Liver (tissue), 9 donors: Measurements from ENCODE around the gene SYTL3. TPM values are rescaled to one million over a fixed set of nuclear protein-coding genes. Genes with fewer than 3 reads are reported as not detected.

ENCODE experiments used
- DNase-seq: peaks from one replicate; pipeline ENCODE4 v3.0.0-alpha.2; 2017; ENCODE audit warnings: low spot score
- H3K27ac ChIP-seq, 2 donors: one replicate each; pipeline ENCODE4 v1.7.0; 2013; ENCODE audit warnings: inconsistent platforms in 2 of 2, low read length in 2 of 2, control low read depth in 1 of 2, low read depth in 1 of 2, mild to moderate bottlenecking in 1 of 2
- H3K27me3 ChIP-seq, 4 donors: one replicate each; pipeline versions ENCODE4 v1.6.1 to v1.7.0; 2013; ENCODE audit warnings: low read length in 3 of 4, inconsistent platforms in 1 of 4, mild to moderate bottlenecking in 1 of 4, moderate library complexity in 1 of 4; ENCODE audit not compliant: control insufficient read depth in 4 of 4, insufficient read depth in 4 of 4
- H3K36me3 ChIP-seq, 4 donors: one replicate each; pipeline versions ENCODE4 v1.6.1 to v1.7.0; 2013; ENCODE audit warnings: low read length in 3 of 4, mild to moderate bottlenecking in 3 of 4, low read depth in 1 of 4, moderate library complexity in 1 of 4; ENCODE audit not compliant: control insufficient read depth in 4 of 4, insufficient read depth in 3 of 4
- H3K4me1 ChIP-seq, 4 donors: one replicate each; pipeline versions ENCODE4 v1.6.1 to v1.7.0; 2013; ENCODE audit warnings: low read length in 3 of 4, mild to moderate bottlenecking in 3 of 4, moderate library complexity in 1 of 4; ENCODE audit not compliant: control insufficient read depth in 4 of 4, insufficient read depth in 4 of 4
- H3K4me3 ChIP-seq, 3 donors: one replicate each; pipeline versions ENCODE4 v1.6.1 to v1.7.0; 2013; ENCODE audit warnings: low read length in 3 of 3, control low read depth in 1 of 3, low read depth in 1 of 3, mild to moderate bottlenecking in 1 of 3
- H3K9ac ChIP-seq, 2 donors: one replicate each; pipeline ENCODE4 v1.7.0; 2013; ENCODE audit warnings: low read length in 2 of 2, mild to moderate bottlenecking in 2 of 2, moderate library complexity in 2 of 2, control low read depth in 1 of 2, low read depth in 1 of 2
- H3K9me3 ChIP-seq, 4 donors: one replicate each; pipeline versions ENCODE4 v1.6.1 to v1.7.0; 2013; ENCODE audit warnings: low read length in 3 of 4; ENCODE audit not compliant: control insufficient read depth in 4 of 4
- ATF3 ChIP-seq: IDR thresholded peaks from 2 replicates; pipeline ENCODE4 v1.6.1; 2016; ENCODE audit warnings: antibody characterized with exemption
- CTCF ChIP-seq: fragments of 150-350 bp; IDR thresholded peaks from 2 replicates; pipeline ENCODE4 v1.5.1; 2017; ENCODE audit warnings: improper control_type of control experiment, low read depth, low read length; ENCODE audit not compliant: missing input control
- EGR1 ChIP-seq, 2 donors: IDR thresholded peaks; 2 replicates each; pipeline ENCODE4 v1.6.1; 2016 to 2018; ENCODE audit warnings: antibody characterized with exemption in 2 of 2, low read depth in 2 of 2
- FOXA1 ChIP-seq: IDR thresholded peaks from 2 replicates; pipeline ENCODE4 v1.6.1; 2016; ENCODE audit warnings: antibody characterized with exemption
- FOXA2 ChIP-seq: IDR thresholded peaks from 2 replicates; pipeline ENCODE4 v1.6.1; 2016; ENCODE audit warnings: antibody characterized with exemption
- GABPA ChIP-seq, 2 donors: IDR thresholded peaks in 1 of 2; conservative IDR thresholded peaks in 1 of 2; 2 replicates each; pipeline ENCODE4 v1.6.1; 2016; ENCODE audit warnings: antibody characterized with exemption in 2 of 2, mild to moderate bottlenecking in 1 of 2, moderate library complexity in 1 of 2
- HNF4A ChIP-seq, 2 donors: conservative IDR thresholded peaks; 2 replicates each; pipeline ENCODE4 v1.6.1; 2016; ENCODE audit warnings: antibody characterized with exemption in 2 of 2, mild to moderate bottlenecking in 2 of 2
- JUND ChIP-seq, 2 donors: IDR thresholded peaks; 2 replicates each; pipeline ENCODE4 v1.6.1; 2016; ENCODE audit warnings: antibody characterized with exemption in 2 of 2
- RAD21 ChIP-seq, 2 donors: IDR thresholded peaks; 2 replicates each; pipeline ENCODE4 v1.6.1; 2016; ENCODE audit warnings: antibody characterized with exemption in 2 of 2, mild to moderate bottlenecking in 2 of 2
- REST ChIP-seq: IDR thresholded peaks from 2 replicates; pipeline ENCODE4 v1.6.1; 2016; ENCODE audit warnings: antibody characterized with exemption, mild to moderate bottlenecking
- TAF1 ChIP-seq: conservative IDR thresholded peaks from 2 replicates; pipeline ENCODE4 v1.6.1; 2016; ENCODE audit warnings: antibody characterized with exemption, mild to moderate bottlenecking
- YY1 ChIP-seq: IDR thresholded peaks from 2 replicates; pipeline ENCODE4 v1.6.1; 2016; ENCODE audit warnings: antibody characterized with exemption, mild to moderate bottlenecking
- ZBTB33 ChIP-seq: IDR thresholded peaks from 2 replicates; pipeline ENCODE4 v1.6.1; 2016; ENCODE audit warnings: antibody characterized with exemption
- WGBS: extraction: QIAGEN DNeasy Blood & Tissue Kit; methylation state at CpG from one replicate; pipeline ENCODE4 v1.1.7; 2013; 5-methylcytosine and 5-hydroxymethylcytosine counted together
- polyA plus RNA-seq, 2 donors: library from polyadenylated mRNA; stranded (reverse) in 1 of 2; unstranded in 1 of 2; fragments of 200-250 nt in 1 of 2; fragments of >200 nt in 1 of 2; fragmentation: Nextera tagmentation in 1 of 2; extraction: Ambion mirVana in 1 of 2; gene quantifications; one replicate each; pipeline versions ENCODE4 v1.2.1 to v1.2.3, GENCODE V29; 2013 to 2015
- total RNA-seq, 2 donors: library from RNA; depleted of rRNA; stranded (reverse); fragments of >200 nt; gene quantifications; one replicate each; pipeline ENCODE4 v1.2.3, GENCODE V29; 2014
- TF ChIP-seq, protein P1 (sequence below): IDR thresholded peaks from 2 replicates; pipeline ENCODE4 v1.6.1; 2016; ENCODE audit warnings: antibody characterized with exemption
- donor health status: healthy.
- donor health status: healthy.
- donor health status: healthy.
- donor health status: healthy.
- donor health status: healthy.

Gene SYTL3
- total and polyA plus RNA-seq, 4 donors, result 0.28 to 1.7 (median 0.51) TPM

- TF ChIP-seq CTCF (no peak), JUND (IDR thresholded peaks at IDR 0.05) (no peak), YY1 (no peak), TAF1 (no peak), FOXA2 (no peak), ATF3 (no peak), REST (no peak), ZBTB33 (no peak), EGR1 (IDR thresholded peaks at IDR 0.05; ENCODE audit: low read depth in 2 of 2) (no peak), HNF4A (conservative IDR thresholded peaks at IDR 0.05) (no peak), GABPA (IDR thresholded peaks at IDR 0.05 in 1 of 2, conservative IDR thresholded peaks at IDR 0.05 in 1 of 2) (no peak), RAD21 (IDR thresholded peaks at IDR 0.05) (no peak), FOXA1 (no peak)
- TF ChIP-seq, protein P1, sequence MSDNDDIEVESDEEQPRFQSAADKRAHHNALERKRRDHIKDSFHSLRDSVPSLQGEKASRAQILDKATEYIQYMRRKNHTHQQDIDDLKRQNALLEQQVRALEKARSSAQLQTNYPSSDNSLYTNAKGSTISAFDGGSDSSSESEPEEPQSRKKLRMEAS, result no peak
- H3K36me3 ChIP-seq, result no peaks in the 10 kb centered on the region
- no peaks in the 10 kb centered on the region for H3K27me3 ChIP-seq
- H3K27ac ChIP-seq, result no peak overlapping the region
- 89% methylated on average over 11 of the region's 11 CpGs for WGBS
- peaks cover 0 to 4% (median 0%) of the 10 kb centered on the region in 4 donors for H3K4me1 ChIP-seq
- H3K9me3 ChIP-seq, result no peaks in the 10 kb centered on the region
- H3K9ac ChIP-seq, result no peak overlapping the region
- DNase-seq, result no peak
- no peak overlapping the region for H3K4me3 ChIP-seq
Observed at GRCh38 chr6:158754738-158755137, 104.9 kb downstream of the SYTL3 start.

- peaks cover 0 to 4% (median 0%) of the 10 kb centered on the region in 4 donors for H3K4me1 ChIP-seq
- no peaks in the 10 kb centered on the region for H3K36me3 ChIP-seq
- WGBS, result 95% methylated on average over 13 of the region's 13 CpGs
- no peaks in the 10 kb centered on the region for H3K9me3 ChIP-seq
- H3K4me3 ChIP-seq, result no peak overlapping the region
- no peaks in the 10 kb centered on the region for H3K27me3 ChIP-seq
- no peak overlapping the region for H3K27ac ChIP-seq
- no peak for DNase-seq
- TF ChIP-seq TAF1, result no peak
- no peak overlapping the region for H3K9ac ChIP-seq
Observed at GRCh38 chr6:158755636-158756035, 105.8 kb downstream of the SYTL3 start.
